ENCODE measurements around the gene MEF2B. TPM values are rescaled to one million over a fixed set of nuclear protein-coding genes. Genes with fewer than 3 reads are reported as not detected.

Gene MEF2B
- total RNA-seq, 4 donors from 2014 or later: 0.88 TPM; not detected in 3

GRCh38 chr19:19192078-19192882 lies 22.2 kb upstream of the MEF2B start, which contains the start of the genes BORCS8 and RFXANK:
Gene BORCS8 (minus strand): TSS chr19:19192152. CDS start chr19:19192117, 35 bp downstream.
Gene RFXANK (plus strand): TSS chr19:19192258. CDS start chr19:19193947, 1,689 bp downstream.
- no peak for TF ChIP-seq CTCF (IDR thresholded peaks at IDR 0.05; ENCODE audit: low read depth)

GRCh38 chr19:19191768-19192077 lies 21.7 kb upstream of the MEF2B start:
- no peak for TF ChIP-seq CTCF (IDR thresholded peaks at IDR 0.05; ENCODE audit: low read depth)

DNA sequence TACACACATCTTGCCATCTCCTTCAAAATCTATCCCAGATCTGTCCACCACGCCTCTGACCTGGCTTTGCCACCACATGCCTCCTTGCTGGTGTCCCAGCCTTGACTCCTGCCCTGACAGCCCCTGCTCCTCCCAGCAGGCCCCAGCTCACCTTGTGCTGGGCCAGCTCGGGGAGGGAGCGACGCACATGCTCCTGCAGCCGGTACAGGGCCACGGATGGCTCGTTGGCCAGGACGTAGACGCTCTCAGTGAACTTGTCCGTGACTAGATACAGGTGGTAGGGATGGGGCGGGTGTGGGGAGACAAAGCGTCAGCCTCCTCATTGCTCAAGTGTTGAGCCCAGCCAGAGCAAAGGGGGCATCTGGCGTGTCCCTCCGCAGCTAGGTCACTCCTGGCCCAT lies 16.7 kb upstream of the MEF2B start:
- TF ChIP-seq CTCF (IDR thresholded peaks at IDR 0.05; ENCODE audit: low read depth): no peak

DNA sequence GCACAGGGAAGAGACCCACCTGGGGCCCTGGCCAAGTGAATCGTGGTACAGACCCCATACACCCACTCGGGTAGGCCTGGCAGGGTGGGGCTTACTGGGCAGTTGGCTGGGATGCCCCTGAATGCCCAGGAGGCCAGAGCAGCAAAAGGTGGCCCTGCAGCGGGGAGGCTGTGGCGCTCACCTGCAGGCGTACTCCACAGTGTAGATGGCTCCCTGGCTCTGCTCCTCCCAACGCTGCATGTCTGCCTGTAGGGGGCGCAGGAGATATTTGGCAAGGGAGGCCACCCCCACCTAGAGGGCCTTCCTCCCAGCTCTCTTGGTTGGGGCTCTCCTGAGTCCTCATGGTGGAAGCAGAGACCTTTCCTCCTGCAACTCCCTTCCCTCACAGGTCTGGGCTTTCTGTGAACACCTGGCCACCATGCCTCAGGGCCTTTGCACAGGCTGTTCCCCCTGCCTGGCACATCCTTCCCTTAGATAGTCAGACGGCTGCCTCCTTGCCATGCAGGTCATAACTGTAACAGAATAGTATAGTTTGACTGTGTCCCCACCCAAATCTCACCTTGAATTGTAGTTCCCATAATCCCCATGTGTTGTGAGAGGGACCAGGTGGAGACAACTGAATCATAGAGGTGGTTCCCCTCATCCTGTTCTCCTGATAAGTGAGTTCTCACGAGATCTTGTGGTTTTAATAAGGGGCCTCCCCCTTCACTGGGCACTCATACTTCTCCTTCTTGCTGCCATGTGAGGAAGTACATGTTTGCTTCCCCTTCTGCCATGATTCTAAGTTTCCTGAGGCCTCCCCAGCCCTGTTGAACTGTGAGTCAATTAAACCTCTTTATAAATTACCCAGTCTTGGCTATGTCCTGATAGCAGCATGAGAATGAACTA lies 16.0 kb upstream of the MEF2B start:
- no peak for TF ChIP-seq CTCF (IDR thresholded peaks at IDR 0.05; ENCODE audit: low read depth)

GRCh38 chr19:19181488-19181998 lies 11.5 kb upstream of the MEF2B start:
- no peak for TF ChIP-seq CTCF (IDR thresholded peaks at IDR 0.05; ENCODE audit: low read depth)

DNA sequence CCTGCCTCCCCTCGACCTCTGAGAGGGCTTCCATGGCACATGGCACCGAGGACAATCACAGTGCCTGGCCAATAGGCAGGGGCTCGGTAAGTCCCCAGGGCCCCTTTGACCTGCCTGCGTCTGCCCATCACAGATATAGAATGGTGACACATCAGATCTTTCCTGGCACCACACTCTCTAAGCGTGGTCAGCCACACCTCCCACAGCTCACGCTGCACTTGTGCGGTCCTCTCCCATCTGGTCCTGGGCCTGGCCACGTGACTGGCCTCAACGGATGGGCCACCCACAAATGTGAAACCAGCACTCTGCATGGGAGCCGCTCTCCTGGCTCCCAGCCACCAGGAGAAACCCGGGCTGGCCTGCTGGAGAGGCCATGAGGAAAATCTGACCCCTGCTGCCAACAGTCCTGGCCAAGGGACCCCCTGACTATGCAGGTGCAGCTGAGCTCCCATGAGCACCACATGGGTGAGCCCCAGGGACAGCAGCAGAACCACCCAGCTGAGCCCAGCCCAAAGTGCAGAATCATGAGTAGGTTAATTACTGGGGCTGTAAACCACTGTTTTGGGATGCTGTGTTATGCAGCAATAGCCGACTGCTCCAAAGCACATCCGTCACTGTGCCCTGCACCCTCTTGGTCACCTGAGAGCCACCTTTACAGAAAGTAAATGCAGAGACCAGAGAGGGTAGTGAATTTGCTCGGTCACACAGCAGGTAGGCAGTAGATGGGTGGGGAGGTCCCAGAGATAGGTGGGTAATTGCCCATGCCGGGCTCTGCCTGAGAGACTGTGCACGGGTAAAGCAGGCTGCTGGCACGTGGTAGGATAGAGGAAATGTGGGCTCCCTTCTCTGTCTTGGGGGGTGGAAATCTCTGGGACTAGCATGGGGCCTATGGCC lies 9.7 kb upstream of the MEF2B start:
- TF ChIP-seq CTCF (IDR thresholded peaks at IDR 0.05; ENCODE audit: low read depth): no peak
